Sciatic nerve (tissue), 2 donors: ENCODE results near the gene ARHGAP19. TPM values are rescaled to one million over a fixed set of nuclear protein-coding genes. Genes with fewer than 3 reads are reported as not detected.
"Not testable (repeated sequence)": the region's sequence is repeated elsewhere in the genome, so short reads cannot be mapped to it uniquely, and the experiment has no call there.

Experiments used
- ATAC-seq: fragments of 200-7000 bp; cut with Tn5 transposase; one replicate; pipeline ENCODE4 v1.9.1; 2020; ENCODE audit warnings: mild to moderate bottlenecking, moderate library complexity
- DNase-seq: peaks from one replicate; pipeline ENCODE4 v3.0.0-alpha.2; 2020; ENCODE audit warnings: low spot score
- intact Hi-C: fragments of 100-400 bp; cut with DNase I; formaldehyde crosslinking; loops from one replicate; pipeline ENCODE4 v1.14.2; 2022
- total RNA-seq: library from RNA; stranded (reverse); fragmentation: NEBNext Ultra II Directional; extraction: Animal tissue kit (Norgen Biotek cat#: 25700); gene quantifications from one replicate; pipeline ENCODE4 v1.2.1, GENCODE V29; 2021
- donor health status: DM: no; HTN: no; CAD: no.
- donor health status: DM: no; HTN: no; CAD: no.

Gene ARHGAP19
- total RNA-seq, 1 donor from 2014 or later = 138 TPM

- ATAC-seq = peak; percentile 1
- DNase-seq = no peak
- intact Hi-C loops = no loop called here
These were observed 910 bp downstream of the ARHGAP19 start for GRCh38 chr10:97291357-97292096.

- DNase-seq, ATAC-seq, intact Hi-C loops: not testable (repeated sequence)
These were observed 1.7 kb downstream of the ARHGAP19 start for GRCh38 chr10:97290576-97291356.

GRCh38 chr10:97290076-97290475 lies 2.4 kb downstream of the ARHGAP19 start:
- DNase-seq, ATAC-seq, intact Hi-C loops: not testable (repeated sequence)

- intact Hi-C loops = loop anchor here (10.0 kb wide), 1 partner anchor 54 kb away; the partner anchor contains the start of gene FRAT2
- DNase-seq (no peak), ATAC-seq (no peak)
These were observed 11.7 kb downstream of the ARHGAP19 start for GRCh38 chr10:97280783-97281182.

- ATAC-seq (peak; percentile 36), DNase-seq (no peak)
- intact Hi-C loops = no loop called here
These were observed 13.2 kb downstream of the ARHGAP19 start for GRCh38 chr10:97279121-97279815.

GRCh38 chr10:97278491-97278989 lies 13.9 kb downstream of the ARHGAP19 start:
- DNase-seq (no peak), ATAC-seq (peak; percentile 96)
- intact Hi-C loops = no loop called here

- DNase-seq (no peak), ATAC-seq (no peak)
- intact Hi-C loops = no loop called here
These were observed 14.9 kb downstream of the ARHGAP19 start for GRCh38 chr10:97277551-97277950.

GRCh38 chr10:97274828-97275227 lies 17.6 kb downstream of the ARHGAP19 start:
- intact Hi-C loops = no loop called here
- no peak for ATAC-seq
- DNase-seq = no peak

GRCh38 chr10:97273700-97274099 lies 18.7 kb downstream of the ARHGAP19 start:
- intact Hi-C loops = no loop called here
- ATAC-seq = no peak
- DNase-seq = no peak

- intact Hi-C loops = no loop called here
- ATAC-seq (peak; percentile 76), DNase-seq (no peak)
These were observed 21.8 kb downstream of the ARHGAP19 start for GRCh38 chr10:97270523-97271154.

GRCh38 chr10:97267671-97268070 lies 24.8 kb downstream of the ARHGAP19 start:
- ATAC-seq (peak; percentile 42), DNase-seq (no peak)
- intact Hi-C loops = no loop called here

GRCh38 chr10:97265095-97265494 lies 27.3 kb downstream of the ARHGAP19 start:
- intact Hi-C loops, DNase-seq, ATAC-seq: not testable (repeated sequence)

- ATAC-seq = no peak
- intact Hi-C loops = no loop called here
- DNase-seq = no peak
These were observed 28.5 kb downstream of the ARHGAP19 start for GRCh38 chr10:97263971-97264370.

GRCh38 chr10:97261656-97262055 lies 30.8 kb downstream of the ARHGAP19 start:
- intact Hi-C loops = no loop called here

GRCh38 chr10:97261183-97261582 lies 31.3 kb downstream of the ARHGAP19 start:
- ATAC-seq (no peak), DNase-seq (no peak)
- intact Hi-C loops = no loop called here

More at GRCh38 chr10:97261656-97262055, 30.8 kb downstream of the ARHGAP19 start:
- no peak for DNase-seq
- ATAC-seq = no peak

GRCh38 chr10:97259119-97259518 lies 33.3 kb downstream of the ARHGAP19 start:
- no peak for ATAC-seq
- intact Hi-C loops = no loop called here
- no peak for DNase-seq

GRCh38 chr10:97256356-97256755 lies 36.1 kb downstream of the ARHGAP19 start:
- DNase-seq = no peak
- no peak for ATAC-seq
- intact Hi-C loops = no loop called here

- no peak for ATAC-seq
- no peak for DNase-seq
- intact Hi-C loops = no loop called here
These were observed 36.7 kb downstream of the ARHGAP19 start for GRCh38 chr10:97255512-97256293.
